Measurements from ENCODE around the gene DEFB118. TPM values are rescaled to one million over a fixed set of nuclear protein-coding genes. Genes with fewer than 3 reads are reported as not detected.

Gene DEFB118
- total RNA-seq, 4 donors from 2014 or later, result not detected

GRCh38 chr20:31390490-31390889 lies 22.1 kb downstream of the DEFB118 start, which contains the start of gene DEFB119:
Gene DEFB119 (minus strand): TSS chr20:31390590. CDS start chr20:31390483, 107 bp downstream.
- no peak for DNase-seq (ENCODE audit: low spot score)
- TF ChIP-seq, protein P1, sequence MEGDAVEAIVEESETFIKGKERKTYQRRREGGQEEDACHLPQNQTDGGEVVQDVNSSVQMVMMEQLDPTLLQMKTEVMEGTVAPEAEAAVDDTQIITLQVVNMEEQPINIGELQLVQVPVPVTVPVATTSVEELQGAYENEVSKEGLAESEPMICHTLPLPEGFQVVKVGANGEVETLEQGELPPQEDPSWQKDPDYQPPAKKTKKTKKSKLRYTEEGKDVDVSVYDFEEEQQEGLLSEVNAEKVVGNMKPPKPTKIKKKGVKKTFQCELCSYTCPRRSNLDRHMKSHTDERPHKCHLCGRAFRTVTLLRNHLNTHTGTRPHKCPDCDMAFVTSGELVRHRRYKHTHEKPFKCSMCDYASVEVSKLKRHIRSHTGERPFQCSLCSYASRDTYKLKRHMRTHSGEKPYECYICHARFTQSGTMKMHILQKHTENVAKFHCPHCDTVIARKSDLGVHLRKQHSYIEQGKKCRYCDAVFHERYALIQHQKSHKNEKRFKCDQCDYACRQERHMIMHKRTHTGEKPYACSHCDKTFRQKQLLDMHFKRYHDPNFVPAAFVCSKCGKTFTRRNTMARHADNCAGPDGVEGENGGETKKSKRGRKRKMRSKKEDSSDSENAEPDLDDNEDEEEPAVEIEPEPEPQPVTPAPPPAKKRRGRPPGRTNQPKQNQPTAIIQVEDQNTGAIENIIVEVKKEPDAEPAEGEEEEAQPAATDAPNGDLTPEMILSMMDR (IDR thresholded peaks at IDR 0.05), result no peak
- no peak for ATAC-seq (ENCODE audit: low FRiP score)

- TF ChIP-seq, protein P1 (IDR thresholded peaks at IDR 0.05), result no peak
- ATAC-seq (ENCODE audit: low FRiP score) (no peak), DNase-seq (ENCODE audit: low spot score) (no peak)
Measured at GRCh38 chr20:31392836-31393235, 24.4 kb downstream of the DEFB118 start.

DNA sequence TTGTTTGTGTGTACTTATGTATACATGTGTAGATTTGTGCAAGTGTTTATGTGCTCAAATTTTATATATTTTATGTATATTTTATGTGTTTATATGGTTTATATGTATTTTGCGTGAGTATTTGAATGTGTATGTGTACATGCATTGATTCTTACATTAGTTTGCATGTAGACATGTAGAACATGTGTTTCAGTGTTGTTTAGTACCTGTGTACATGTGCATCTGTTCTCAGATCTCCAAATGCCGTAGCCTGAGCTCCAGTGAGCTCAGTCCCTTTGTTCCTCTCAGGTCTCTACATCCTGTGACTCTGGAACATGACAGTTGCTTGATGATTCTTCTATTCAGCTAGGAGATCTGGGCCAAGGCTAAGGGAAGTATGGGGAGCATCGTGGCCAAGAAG lies 26.5 kb downstream of the DEFB118 start:
- no peak for DNase-seq (ENCODE audit: low spot score)
- TF ChIP-seq, protein P1 (IDR thresholded peaks at IDR 0.05), result no peak
- ATAC-seq (ENCODE audit: low FRiP score), result no peak

- ATAC-seq (ENCODE audit: low FRiP score) (no peak), DNase-seq (ENCODE audit: low spot score) (no peak)
- TF ChIP-seq, protein P1 (IDR thresholded peaks at IDR 0.05), result no peak
Measured at GRCh38 chr20:31403886-31404285, 35.5 kb downstream of the DEFB118 start.

DNA sequence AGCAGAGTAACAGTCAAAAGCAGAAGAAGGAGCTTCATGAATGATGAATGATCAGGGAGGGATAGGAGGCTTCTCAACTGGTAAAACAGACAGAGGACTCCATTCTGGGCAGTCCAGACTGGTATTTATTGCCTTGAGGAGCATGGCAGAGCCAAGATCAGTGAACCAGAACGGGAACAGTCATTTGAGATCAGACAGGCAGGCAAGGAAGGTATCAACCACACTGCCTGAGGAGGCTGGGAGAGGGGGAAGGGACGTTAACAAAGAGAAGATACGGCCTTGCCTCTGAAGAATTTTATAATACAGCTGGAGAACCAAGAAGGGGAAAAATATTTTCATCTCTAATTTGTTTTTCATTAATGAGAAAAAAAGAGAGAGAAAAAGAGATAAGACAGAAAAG lies 37.7 kb downstream of the DEFB118 start, which contains the start of gene DEFB121:
Gene DEFB121 (minus strand): TSS at position 101 of the 400 bp plus-strand sequence. CDS start 63 bp downstream, at position 38.
- no peak for ATAC-seq (ENCODE audit: low FRiP score)
- DNase-seq (ENCODE audit: low spot score), result no peak
- TF ChIP-seq, protein P1 (IDR thresholded peaks at IDR 0.05), result no peak

GRCh38 chr20:31410011-31410410 lies 41.6 kb downstream of the DEFB118 start:
- ATAC-seq (ENCODE audit: low FRiP score) (no peak), DNase-seq (ENCODE audit: low spot score) (no peak)
- TF ChIP-seq, protein P1 (IDR thresholded peaks at IDR 0.05), result no peak

GRCh38 chr20:31414381-31414780 lies 46.0 kb downstream of the DEFB118 start:
- no peak for ATAC-seq (ENCODE audit: low FRiP score)

More at GRCh38 chr20:31414381-31414780, 46.0 kb downstream of the DEFB118 start:
- TF ChIP-seq, protein P1 (IDR thresholded peaks at IDR 0.05), result no peak
- no peak for DNase-seq (ENCODE audit: low spot score)

All from omental fat pad (tissue), 4 donors.